ENCODE data around the gene LRRC75A.

DNA sequence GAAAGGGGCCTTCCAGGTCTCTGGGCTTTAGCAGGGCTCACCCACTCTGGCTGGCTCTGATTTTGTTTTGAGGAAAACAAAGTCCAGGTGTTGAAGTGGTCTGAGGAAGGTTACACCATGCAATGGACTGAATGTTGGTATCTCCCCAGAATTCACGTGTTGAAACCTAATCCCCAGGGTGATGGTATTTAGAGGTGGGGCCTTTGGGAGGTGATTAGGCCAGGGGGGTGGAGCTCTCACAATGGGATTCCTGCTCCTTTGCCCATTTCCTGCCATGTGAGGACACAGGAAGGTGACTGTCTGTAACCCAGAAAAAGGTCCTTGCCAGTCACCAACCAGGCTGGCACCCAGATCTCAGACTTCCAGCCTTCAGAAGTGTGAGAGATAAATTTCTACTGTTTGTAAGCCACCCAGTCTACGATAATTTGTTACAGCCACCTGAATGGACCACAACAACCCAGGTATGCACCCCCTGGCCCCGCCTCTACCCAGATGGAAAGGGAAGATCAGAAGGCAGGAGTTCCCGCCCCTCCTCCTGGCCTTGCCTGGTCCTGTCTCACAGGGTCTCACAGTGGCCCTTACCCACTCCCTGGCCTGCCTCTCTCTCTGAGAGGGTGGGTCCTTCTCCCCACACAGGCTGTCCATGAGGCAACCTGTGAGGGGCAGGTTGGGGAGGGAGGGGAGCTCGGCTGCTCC, 32.0 kb downstream of the LRRC75A start:
- TF ChIP-seq POLR2A (IDR thresholded peaks at IDR 0.05) (no peak), CTCF (IDR thresholded peaks at IDR 0.05) (no peak), EP300 (IDR thresholded peaks at IDR 0.05) (no peak)
